HG03432 (cell line): ENCODE data around the gene RABL3.
"Not testable (repeated sequence)": the region's sequence is repeated elsewhere in the genome, so short reads cannot be mapped to it uniquely, and the experiment has no call there.

Experiments
- ATAC-seq: cut with Tn5 transposase; IDR thresholded peaks from one replicate; pipeline ENCODE4 v1.9.1; 2021; ENCODE audit warnings: mild to moderate bottlenecking, moderate library complexity; ENCODE audit not compliant: unreplicated experiment

Gene RABL3

GRCh38 chr3:120742198-120742848 lies at the start of gene RABL3, which contains the start of gene GTF2E1:
TSS of gene RABL3 (minus strand) at chr3:120742516. CDS start at chr3:120742507, 9 bp downstream.
TSS of gene GTF2E1 (plus strand) at chr3:120742744. CDS start at chr3:120750553, 7,809 bp downstream.
- ATAC-seq, result peak; percentile 98

- ATAC-seq, result no peak
Measured at GRCh38 chr3:120791913-120792312, 49.6 kb upstream of the RABL3 start.

- no peak for ATAC-seq
Measured at GRCh38 chr3:120791010-120791409, 48.7 kb upstream of the RABL3 start.

GRCh38 chr3:120785832-120786231 lies 43.5 kb upstream of the RABL3 start:
- ATAC-seq, result peak; percentile 72

GRCh38 chr3:120780977-120781376 lies 38.7 kb upstream of the RABL3 start:
- peak; percentile 96 for ATAC-seq

- no peak for ATAC-seq
Measured at GRCh38 chr3:120778776-120779175, 36.5 kb upstream of the RABL3 start.

- no peak for ATAC-seq
Measured at GRCh38 chr3:120775411-120775810, 33.1 kb upstream of the RABL3 start.

GRCh38 chr3:120773932-120774331 lies 31.6 kb upstream of the RABL3 start:
- ATAC-seq, result peak; percentile 89

GRCh38 chr3:120772081-120772480 lies 29.8 kb upstream of the RABL3 start:
- ATAC-seq, result no peak

- no peak for ATAC-seq
Measured at GRCh38 chr3:120770891-120771290, 28.6 kb upstream of the RABL3 start.

- no peak for ATAC-seq
Measured at GRCh38 chr3:120769436-120769835, 27.1 kb upstream of the RABL3 start.

- no peak for ATAC-seq
Measured at GRCh38 chr3:120767106-120767505, 24.8 kb upstream of the RABL3 start.

- no peak for ATAC-seq
Measured at GRCh38 chr3:120766576-120766975, 24.3 kb upstream of the RABL3 start.

- ATAC-seq, result peak; percentile 68
Measured at GRCh38 chr3:120765830-120766493, 23.6 kb upstream of the RABL3 start.

GRCh38 chr3:120764206-120764605 lies 21.9 kb upstream of the RABL3 start:
- ATAC-seq, result no peak

- ATAC-seq, result peak; percentile 84
Measured at GRCh38 chr3:120763601-120764000, 21.3 kb upstream of the RABL3 start.

GRCh38 chr3:120762615-120763014 lies 20.3 kb upstream of the RABL3 start:
- ATAC-seq, result no peak

- not testable (repeated sequence) for ATAC-seq
Measured at GRCh38 chr3:120758551-120758950, 16.2 kb upstream of the RABL3 start.

- no peak for ATAC-seq
Measured at GRCh38 chr3:120756061-120756460, 13.7 kb upstream of the RABL3 start.

GRCh38 chr3:120753810-120754209 lies 11.5 kb upstream of the RABL3 start:
- ATAC-seq, result no peak

GRCh38 chr3:120752865-120753264 lies 10.5 kb upstream of the RABL3 start:
- ATAC-seq, result no peak

- no peak for ATAC-seq
Measured at GRCh38 chr3:120752230-120752629, 9.9 kb upstream of the RABL3 start.
